LoVo (cell line): ENCODE measurements around the gene KLC1.

Experiments used
- DNase-seq: peaks from one replicate; pipeline ENCODE4 v3.0.0-alpha.2; 2016; ENCODE audit warnings: low spot score

Gene KLC1

DNA sequence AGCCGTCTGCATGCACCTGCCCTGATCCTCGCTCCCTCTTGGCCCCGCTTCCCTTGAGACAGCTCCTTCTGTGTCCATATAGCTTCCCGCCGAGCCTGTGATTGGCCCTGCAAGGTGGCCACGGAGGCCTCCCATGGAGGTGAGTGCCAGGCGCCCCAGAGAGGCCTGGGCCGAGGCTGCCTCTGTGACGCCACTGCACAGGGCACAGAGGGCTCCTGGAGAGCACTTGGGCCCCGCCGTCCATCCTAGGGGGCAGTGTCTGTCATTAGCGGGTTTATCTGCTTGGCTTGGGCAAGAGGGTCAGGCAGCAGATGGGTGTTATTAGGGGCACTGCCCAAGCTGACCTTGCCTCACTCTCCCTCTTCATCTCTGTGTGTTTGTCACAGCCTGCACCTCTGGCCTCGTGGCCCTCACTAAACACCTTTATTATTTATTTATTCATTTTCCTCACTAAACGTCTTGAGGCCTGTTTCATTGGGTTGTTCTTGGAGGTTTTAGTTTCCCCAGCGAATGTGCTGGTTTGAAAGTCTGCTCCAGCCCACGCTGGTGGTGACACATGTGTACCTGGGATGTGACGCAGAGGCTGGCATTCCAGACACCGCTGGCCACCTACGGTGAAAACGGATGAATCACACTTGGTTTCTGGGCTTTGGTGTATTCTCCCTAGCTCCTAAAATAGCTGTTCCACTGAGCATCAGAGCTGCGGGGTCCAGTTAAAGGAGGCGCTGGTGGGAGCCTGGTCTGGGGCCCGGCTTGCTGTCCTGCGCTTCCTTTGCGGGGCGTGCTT lies 92.5 kb downstream of the KLC1 start:
- DNase-seq: no peak

DNA sequence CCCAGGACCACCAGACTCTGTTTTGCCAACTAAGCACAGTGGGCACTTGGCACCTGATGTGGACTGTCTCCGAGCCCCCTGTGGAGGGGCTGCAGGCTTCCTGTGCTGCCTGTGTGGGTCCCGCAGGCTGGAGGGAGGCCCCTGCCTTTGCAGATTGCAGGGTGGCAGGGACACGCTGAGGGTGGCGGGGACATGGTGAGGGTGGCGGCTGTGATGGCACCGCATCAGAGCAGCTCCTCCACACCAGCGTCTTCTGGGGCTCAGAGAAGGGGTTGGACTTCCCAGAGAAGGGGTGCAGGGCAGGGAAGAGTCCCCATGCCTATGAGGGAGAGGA lies 94.7 kb downstream of the KLC1 start:
- DNase-seq: no peak

GRCh38 chr14:103724116-103724515 lies 95.1 kb downstream of the KLC1 start:
- DNase-seq: no peak

GRCh38 chr14:103725001-103725682 lies 96.1 kb downstream of the KLC1 start:
- DNase-seq: no peak

DNA sequence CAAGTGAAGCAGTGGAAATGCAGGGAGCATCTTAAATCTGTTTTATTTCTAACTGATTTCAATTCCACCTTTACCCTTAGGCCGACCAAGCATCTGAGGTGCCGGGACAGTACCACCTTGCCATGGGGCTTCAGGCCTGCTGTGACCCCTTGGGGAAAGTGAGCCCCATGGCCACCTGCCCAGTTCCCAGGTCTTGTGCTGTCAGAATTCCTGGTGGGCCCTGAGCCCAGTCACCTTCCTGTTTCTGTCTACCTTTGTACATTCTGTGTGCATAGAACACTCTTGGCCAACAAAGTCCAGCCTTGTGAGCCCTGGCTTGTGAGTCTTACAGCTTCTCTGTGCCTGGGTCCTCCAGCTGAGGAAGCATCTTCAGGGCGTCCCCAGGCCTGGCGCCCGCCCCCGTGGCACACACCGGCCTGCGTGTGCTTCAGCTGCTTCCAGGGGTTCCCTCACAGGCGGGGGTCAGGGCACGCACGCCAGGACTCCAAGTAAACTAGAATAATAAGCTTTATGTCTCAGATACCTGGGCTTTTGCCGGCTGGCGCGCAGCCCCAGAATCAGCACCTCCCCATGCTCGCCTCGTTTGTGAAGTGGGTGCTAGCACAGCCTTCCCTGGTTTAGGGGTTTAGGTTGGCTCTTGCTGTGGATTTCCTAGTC lies 96.9 kb downstream of the KLC1 start:
- no peak for DNase-seq

GRCh38 chr14:103726474-103726873 lies 97.5 kb downstream of the KLC1 start:
- no peak for DNase-seq

DNA sequence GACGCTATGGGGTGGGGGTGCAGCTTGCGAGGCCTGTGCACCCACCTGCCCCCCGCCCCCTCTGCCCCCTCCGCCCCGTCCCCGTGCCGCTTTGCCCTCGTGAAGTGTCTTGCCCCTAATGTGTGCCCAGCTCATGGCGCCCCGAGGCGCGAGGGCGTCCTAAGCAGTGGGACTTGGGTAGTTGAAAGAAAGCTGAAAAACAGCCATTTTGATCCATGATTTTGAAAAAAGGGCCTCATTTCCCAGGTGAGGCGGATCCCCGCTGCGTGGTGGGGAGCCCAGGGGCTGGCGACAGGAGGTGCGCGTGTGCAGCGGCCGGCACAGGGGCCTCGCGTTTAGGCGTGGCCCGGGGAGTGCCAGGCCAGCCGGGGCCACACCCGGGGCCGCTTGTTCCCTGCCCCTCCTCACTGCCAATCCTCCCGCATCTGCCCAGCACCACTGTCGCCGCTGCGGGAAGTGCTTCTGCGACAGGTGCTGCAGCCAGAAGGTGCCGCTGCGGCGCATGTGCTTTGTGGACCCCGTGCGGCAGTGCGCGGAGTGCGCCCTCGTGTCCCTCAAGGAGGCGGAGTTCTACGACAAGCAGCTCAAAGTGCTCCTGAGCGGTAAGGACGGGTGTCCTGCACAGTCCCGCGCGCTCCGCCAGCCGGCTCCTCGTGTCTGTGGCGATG lies 98.4 kb downstream of the KLC1 start:
- no peak for DNase-seq

DNA sequence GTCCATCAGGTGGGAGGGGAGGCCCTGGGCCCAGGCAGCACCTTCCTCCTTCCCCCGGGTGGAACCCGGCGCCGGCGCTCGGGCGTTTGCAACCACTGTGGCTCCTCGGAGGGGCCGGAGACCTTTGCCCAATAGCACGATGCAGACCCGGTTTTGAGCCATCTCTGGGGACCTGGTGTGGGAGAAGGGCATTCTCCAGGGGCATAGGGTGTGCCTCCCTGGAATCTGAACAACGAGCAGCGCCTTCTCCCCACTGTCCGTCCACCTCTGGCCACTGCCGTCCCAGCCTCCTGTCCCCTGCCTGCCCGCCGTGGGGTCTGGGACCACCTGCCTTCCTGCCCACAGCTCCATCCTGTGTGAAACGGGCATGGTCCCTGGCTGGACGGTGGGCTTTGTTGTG lies 99.1 kb downstream of the KLC1 start:
- DNase-seq: no peak

DNA sequence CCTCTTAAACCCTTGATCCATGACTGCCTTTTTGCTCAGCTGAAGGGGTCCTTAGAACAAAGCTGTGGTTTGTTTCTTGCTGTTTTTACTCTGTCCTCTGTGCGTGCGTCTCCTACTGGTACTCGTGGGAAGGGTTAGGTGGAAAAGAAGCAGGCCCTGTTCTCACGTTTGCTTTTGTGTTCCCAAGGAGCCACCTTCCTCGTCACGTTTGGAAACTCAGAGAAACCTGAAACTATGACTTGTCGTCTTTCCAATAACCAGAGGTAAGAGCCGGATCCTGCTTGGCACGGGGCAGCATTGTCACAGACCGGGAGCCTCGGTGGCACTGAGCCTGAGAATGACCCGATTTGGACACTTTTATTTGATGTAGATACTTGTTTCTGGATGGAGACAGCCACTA lies 99.7 kb downstream of the KLC1 start:
- no peak for DNase-seq

DNA sequence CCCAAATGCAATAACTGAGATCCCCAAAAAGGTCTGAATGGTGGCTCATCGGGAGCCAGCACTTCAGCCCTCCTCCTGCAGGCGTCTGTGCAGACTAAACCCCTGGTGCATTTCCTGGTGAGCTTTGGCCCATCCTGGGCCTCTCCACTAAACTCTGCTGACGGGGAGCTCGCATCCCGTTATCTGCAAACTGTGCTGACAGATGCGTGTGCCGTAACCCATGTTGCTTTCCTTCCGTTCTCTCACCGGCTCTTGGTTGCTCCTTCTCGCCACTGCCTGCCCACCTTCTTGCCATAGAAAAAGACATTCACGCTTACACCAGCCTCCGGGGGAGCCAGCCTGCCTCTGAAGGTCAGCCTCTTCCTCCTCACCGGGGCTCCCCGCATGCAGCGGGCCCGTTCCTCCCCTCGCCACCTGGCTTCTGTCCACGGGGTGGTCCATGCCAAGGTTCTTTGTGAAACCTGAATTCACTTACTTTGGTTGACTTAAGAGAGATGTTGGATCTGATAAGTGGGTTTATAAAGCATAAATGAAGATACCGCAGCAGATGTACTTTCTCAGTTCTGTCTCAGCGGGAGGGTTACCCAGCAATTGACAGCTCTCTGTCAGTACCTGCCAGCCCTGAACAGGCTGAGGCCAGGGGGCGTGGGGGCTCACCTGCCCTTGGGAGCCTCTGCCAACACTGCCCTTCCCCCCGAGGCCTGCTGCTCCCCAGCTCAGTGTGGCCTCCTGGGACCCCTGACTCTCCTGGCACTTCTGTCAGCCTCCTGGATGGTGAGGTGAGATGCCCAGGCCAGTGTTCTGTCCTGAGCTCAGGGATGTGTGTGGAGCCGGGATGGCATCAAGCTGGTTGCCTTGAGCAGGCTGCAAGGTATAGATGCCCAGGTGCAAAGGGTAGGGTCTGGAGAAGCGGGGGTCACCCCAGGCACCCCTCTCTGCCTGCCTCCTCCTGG lies 100.8 kb downstream of the KLC1 start:
- DNase-seq: no peak

- DNase-seq: no peak
Measured at GRCh38 chr14:103730490-103731035, 101.6 kb downstream of the KLC1 start.

GRCh38 chr14:103731481-103731880 lies 102.5 kb downstream of the KLC1 start:
- no peak for DNase-seq

DNA sequence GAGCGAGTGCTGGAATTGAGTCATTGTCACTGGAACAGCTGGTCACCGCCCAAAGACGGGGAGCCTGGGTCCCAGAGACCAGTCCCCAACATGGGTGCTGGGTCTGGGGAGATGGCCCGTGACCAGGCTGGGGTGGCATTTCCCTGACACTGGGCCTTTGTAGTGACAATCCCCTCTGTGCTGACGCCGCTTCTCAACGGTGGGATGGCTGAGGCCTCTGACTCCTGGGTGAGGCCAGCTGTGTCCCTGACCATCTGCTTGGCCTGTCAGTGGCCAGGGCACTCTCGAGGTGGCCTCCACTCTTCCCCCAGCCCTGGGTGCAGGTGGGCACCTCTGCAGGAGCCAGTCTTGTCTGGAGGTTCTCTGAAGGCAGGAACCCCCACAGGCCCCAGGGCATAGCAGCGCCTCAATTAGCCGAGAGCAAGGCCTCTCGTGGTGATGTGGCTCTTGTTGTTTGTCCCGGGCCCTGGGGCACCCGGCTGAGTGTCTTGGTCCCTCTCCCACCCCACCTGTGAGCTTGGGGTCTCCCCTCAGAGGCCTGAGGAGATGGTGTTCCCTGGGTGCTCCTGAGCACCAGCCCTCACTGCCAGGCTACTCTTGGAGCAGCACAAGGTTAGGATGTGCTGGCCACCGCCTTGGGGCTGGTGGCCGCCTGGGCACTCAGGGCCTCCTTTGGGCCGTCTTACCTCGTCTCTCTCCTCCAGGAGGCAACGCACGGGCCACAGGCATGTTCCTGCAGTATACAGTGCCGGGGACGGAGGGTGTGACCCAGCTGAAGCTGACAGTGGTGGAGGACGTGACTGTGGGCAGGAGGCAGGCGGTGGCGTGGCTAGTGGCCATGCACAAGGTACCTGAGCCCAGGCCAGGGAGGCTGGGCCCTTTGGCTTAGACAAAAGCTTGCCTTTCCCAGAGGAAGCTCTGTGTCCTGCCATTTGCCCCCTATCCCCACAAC lies 103.2 kb downstream of the KLC1 start:
- DNase-seq: no peak

DNA sequence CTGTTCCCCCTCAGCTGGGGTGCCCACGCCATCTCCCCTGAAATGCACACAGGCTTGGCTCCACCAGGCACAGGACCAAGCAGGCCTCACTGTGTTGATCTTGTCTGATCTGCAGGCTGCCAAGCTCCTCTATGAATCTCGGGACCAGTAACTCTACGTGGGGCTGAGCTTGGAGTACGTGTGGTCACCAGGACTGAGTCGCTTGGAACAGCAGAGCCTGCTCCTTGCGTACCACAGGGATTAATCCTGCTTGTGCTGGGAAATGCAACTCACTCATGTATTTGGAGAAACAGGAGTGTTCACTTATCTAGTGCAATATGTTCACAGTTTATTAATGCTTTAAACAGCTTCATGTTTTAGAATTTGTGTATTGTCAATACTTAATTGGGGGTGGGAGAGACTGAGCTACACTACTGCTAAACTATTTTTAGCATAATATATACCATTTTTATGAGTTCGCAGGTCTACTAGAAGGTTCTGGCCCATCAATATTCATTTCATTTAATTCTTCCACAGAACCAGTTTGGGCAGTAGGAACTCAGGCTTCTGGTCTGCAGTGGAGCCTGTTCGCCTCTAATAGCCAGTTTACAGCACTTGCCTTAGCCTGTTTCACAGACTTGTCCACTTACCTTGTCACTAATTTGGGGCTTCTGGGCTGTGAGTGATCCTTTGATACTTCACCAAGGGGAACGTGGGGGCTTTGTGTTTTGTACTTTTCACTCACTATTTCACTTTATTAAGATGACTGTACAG lies 104.0 kb downstream of the KLC1 start:
- DNase-seq: no peak

DNA sequence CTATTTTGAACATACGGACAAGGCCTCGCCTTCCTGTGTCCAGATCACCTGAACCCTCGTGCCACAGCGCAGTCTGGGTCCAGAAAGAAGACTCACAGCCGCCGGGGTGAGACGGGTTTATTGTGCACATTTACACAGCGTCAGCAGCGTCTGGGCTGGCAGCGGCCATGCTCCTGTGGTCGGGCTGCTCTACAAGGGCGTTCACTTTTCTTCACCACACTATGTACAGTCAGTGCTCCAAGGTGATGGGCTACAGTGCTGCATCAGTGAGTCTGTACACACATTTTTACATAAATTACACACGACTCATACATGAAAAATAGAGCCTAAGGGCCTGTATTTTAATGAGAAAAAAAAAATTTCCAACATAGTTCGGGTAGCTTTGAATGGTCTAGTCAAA lies 104.6 kb downstream of the KLC1 start:
- no peak for DNase-seq

GRCh38 chr14:103734081-103734888 lies 105.3 kb downstream of the KLC1 start:
- DNase-seq: no peak

GRCh38 chr14:103735022-103735421 lies 106.0 kb downstream of the KLC1 start:
- no peak for DNase-seq

- no peak for DNase-seq
Measured at GRCh38 chr14:103735439-103735814, 106.4 kb downstream of the KLC1 start.
